Measurements from ENCODE around the gene FMNL2.

DNA sequence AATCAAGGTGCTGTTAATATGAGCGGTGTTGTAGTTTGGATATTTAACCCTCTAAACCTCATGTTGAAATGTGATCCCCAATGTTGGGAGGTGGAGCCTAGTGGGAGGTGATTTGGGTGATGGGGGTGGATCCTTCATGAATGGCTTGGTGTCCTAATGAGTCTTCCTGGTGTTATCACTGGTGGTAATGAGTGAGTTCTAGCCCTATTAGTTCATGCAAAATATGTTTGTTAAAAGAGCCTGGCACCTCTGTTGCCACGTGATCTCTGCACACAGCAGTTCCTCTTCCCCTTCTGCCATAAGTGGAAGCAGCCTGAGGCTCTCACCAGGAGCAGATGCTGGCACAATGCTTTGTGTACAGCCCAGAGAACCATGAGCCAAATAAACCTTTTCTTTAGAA, 158.4 kb downstream of the FMNL2 start:
- TF ChIP-seq POLR2A (IDR thresholded peaks at IDR 0.05; ENCODE audit: low read length) = no peak
- TF ChIP-seq GATA1 (IDR thresholded peaks at IDR 0.05; ENCODE audit: low read depth, low read length) = no peak

Measured in erythroblast (primary cell).